HL-60 (cell line): Measurements from ENCODE around the gene LMO2.

Experiments used
- POLR2AphosphoS5 ChIP-seq: IDR thresholded peaks from 2 replicates; pipeline ENCODE4 v1.6.1; 2012; ENCODE audit warnings: low read depth
- TF ChIP-seq, protein P1 (sequence below): IDR thresholded peaks from one replicate; pipeline ENCODE4 v1.5.1; 2011; ENCODE audit warnings: low read length, control low read depth, inconsistent platforms; ENCODE audit not compliant: insufficient read depth

DNA sequence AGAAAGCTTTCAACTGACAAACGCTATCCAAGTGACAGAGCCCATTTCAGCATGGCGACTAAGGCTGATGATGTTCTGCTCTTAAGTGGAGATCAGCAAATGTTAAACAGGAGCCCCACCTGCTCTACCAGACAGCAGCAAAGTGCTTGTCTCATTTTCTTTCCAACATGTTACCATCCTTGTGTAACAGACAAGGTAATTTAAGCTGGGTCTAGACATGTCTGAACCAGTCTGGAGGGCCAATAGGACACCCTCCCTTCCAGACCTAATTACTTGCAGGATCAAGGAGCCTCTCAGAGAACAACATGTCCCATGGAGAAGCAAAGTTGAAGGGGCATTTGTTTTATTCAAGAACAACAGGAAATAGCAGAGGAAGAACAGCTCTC is 3.9 kb upstream of the LMO2 start:
- TF ChIP-seq, protein P1, sequence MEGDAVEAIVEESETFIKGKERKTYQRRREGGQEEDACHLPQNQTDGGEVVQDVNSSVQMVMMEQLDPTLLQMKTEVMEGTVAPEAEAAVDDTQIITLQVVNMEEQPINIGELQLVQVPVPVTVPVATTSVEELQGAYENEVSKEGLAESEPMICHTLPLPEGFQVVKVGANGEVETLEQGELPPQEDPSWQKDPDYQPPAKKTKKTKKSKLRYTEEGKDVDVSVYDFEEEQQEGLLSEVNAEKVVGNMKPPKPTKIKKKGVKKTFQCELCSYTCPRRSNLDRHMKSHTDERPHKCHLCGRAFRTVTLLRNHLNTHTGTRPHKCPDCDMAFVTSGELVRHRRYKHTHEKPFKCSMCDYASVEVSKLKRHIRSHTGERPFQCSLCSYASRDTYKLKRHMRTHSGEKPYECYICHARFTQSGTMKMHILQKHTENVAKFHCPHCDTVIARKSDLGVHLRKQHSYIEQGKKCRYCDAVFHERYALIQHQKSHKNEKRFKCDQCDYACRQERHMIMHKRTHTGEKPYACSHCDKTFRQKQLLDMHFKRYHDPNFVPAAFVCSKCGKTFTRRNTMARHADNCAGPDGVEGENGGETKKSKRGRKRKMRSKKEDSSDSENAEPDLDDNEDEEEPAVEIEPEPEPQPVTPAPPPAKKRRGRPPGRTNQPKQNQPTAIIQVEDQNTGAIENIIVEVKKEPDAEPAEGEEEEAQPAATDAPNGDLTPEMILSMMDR = no peak
- TF ChIP-seq POLR2AphosphoS5 = no peak
